RPMI7951 (cell line): Measurements from ENCODE around the gene ENTHD1. TPM values are rescaled to one million over a fixed set of nuclear protein-coding genes. Genes with fewer than 3 reads are reported as not detected.
"Not testable (repeated sequence)": the region's sequence is repeated elsewhere in the genome, so short reads cannot be mapped to it uniquely, and the experiment has no call there.

Source experiments
- DNase-seq: peaks from one replicate; pipeline ENCODE4 v3.0.0-alpha.2; 2012; ENCODE audit warnings: low read depth
- total RNA-seq: library from RNA; depleted of rRNA; stranded (reverse); fragments of >200 nt; shearing (Covaris generic); gene quantifications from 2 replicates; pipeline ENCODE4 v1.2.3, GENCODE V29; 2014

ENTHD1 gene
- total RNA-seq, 1 experiment from 2014 or later, result not detected

- no peak for DNase-seq
Measured at GRCh38 chr22:39898997-39899396, 5.4 kb upstream of the ENTHD1 start.

DNA sequence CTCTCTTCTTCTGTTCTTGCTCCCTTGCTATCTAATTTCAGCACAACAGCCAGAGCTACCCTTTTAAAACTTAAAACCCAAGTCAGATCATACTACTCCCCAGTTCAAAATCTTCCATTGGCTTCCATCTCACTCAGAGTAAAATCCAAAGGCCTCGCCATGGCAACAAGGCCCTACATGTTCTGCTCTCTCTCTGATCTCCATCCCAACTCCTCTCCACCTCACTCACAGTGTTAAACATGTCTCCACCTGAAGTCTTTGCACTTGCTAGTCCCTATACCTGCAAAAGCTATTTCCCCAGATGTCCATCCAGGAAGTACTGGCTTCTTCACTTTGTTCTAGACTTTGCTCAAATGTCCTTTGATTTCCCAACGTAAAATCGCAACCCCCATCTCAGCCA, 4.3 kb upstream of the ENTHD1 start:
- no peak for DNase-seq

GRCh38 chr22:39896313-39896996, 2.9 kb upstream of the ENTHD1 start:
- DNase-seq, result no peak

DNA sequence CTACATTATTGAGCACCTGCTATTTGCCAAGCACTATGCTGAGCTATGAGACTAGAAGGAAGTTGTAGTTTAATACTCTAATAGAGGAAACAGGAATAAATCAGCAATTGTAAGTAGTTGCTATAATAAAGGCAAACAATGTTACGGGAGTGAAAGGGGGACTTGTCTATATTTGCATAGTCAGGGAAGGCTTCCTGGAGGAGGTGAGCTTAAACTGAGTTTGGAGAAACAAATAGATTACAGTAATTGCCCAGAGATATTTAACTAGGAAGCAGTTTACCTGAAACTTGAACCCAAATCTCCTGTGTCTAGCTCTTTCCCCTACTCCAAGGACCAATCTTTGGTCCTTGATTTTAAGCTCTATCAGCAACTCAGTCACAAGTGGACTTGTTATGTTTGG, 2.1 kb upstream of the ENTHD1 start:
- no peak for DNase-seq

DNA sequence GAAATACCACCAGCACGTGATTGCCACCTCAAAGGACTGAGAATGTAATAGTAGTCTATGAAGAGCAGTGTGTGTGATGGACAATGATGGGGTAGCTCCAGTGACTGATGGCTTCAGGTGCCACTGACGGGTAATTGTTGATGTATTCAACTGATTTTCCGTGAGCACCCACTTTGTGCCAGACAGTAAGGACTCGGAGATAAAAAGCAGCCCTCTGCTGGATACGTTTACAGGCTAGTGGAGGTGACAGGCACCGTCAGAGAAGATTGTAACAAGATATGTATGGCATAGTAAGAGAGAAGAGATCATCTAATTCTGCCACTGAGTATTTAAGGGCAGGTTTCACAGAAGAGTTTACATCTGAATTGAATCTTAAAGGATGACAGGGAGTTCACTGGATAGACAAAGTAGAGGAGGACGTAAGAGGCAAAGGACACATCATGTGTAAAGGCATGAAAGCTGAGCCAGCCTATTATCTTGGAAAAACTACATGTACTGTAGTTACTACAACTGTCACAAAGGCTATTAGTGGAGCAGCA, 1.1 kb upstream of the ENTHD1 start:
- no peak for DNase-seq

GRCh38 chr22:39889924-39890323, 3.6 kb downstream of the ENTHD1 start:
- not testable (repeated sequence) for DNase-seq

DNA sequence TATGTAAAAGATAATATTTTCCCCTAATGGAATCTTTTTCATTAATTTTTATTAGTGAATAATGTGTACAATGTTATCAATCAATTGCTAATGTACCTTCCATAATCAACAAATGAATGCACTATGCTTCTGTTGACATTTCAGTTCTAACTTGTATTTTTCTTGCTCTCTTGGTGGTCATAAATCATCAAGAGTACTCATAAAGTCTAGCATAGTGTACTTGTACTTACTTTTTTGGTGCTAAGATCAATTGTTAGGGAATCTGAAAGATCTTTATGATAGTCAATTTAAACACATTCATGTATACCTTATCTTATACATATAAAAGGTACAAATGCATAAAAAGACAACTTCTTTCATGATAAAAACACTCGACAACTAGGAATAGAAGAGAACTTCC, 10.5 kb downstream of the ENTHD1 start:
- DNase-seq, result no peak

GRCh38 chr22:39880722-39881121, 12.8 kb downstream of the ENTHD1 start:
- DNase-seq, result no peak

DNA sequence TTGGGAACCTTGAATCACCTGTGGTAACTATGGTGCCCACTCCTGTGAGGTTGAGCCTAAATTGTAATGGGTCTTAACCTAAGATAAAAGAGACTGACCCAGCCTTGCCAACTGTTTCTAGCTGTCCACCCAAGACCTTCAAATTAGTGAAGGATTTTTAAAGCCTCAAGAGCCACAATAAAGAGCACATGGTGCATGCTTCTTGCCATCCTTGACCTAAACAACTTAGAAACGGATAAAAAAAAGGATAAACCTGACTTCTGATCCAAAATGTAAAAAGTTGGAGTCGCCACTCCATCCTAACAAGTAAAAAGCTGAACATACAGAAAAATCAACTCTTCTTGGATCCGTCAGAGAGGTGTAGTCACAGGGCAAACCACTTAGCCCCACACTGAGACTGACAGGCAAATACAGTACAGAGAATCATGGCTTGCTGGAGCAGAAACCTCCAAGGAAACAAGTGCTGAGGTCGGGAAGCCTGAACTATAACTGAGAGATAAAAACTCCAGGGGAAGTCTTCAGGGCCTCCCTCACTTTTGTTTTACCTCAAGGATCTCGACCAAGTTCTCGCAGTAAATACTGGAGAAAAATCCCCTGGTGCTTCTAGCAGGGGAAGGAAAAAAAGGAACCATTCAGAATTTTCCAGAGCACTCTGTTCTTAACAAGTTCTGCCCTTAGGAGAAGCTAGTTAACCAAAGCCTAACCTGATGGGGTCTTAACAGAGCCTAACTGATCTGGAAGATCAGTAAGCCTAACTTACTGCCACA, 16.3 kb downstream of the ENTHD1 start:
- DNase-seq, result no peak

DNA sequence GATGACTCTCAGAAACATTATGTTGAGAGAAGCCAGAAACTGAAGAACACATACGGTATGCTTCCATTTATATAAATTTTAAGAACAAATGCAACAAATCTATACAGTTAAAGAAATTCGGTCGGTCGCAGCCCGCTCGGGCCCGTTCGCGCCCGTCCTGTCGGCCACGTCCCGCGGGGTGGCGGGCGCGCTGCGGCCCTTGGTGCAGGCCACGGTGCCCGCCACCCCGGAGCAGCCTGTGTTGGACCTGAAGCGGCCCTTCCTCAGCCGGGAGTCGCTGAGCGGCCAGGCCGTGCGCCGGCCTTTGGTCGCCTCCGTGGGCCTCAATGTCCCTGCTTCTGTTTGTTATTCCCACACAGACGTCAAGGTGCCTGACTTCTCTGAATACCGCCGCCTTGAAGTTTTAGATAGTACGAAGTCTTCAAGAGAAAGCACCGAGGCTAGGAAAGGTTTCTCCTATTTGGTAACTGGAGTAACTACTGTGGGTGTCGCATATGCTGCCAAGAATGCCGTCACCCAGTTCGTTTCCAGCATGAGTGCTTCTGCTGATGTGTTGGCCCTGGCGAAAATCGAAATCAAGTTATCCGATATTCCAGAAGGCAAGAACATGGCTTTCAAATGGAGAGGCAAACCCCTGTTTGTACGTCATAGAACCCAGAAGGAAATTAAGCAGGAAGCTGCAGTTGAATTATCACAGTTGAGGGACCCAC, 18.2 kb downstream of the ENTHD1 start:
- not testable (repeated sequence) for DNase-seq

DNA sequence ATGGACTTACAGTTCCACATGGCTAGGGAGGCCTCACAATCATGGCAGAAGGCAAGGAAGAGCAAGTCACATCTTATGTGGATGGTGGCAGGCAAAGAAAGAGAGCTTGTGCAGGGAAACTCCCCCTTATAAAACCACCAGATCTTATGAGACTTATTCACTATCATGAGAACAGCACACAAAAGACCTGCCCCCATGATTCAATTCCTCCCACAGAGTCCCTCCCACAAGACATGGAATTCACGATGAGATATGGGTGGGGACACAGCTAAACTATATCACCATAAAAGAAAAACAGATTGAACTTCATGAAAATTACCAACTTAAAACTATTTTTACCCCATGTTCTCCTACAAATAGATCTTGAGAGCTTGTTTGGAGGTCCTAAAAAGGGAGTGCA, 19.6 kb downstream of the ENTHD1 start:
- no peak for DNase-seq

GRCh38 chr22:39872548-39872947, 21.0 kb downstream of the ENTHD1 start:
- no peak for DNase-seq

- no peak for DNase-seq
Measured at GRCh38 chr22:39871008-39871798, 22.4 kb downstream of the ENTHD1 start.

DNA sequence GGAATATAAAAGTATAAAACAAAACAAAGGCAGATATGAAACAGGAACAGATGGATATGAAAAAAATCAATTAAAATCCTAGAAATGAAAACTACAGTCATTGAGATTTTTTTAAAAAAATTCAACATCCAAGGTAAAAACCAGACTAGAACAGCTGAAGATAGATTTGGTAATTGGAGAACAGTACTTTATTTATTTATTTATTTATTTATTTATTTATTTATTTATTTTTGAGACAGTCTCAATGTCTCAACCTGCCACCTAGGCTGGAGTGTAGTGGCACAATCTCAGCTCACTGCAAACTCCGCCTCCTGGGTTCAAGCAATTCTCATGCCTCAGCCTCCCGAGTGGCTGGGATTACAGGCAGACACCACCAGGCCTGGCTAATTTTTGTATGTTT, 23.8 kb downstream of the ENTHD1 start:
- not testable (repeated sequence) for DNase-seq

- no peak for DNase-seq
Measured at GRCh38 chr22:39868741-39869140, 24.8 kb downstream of the ENTHD1 start.

- no peak for DNase-seq
Measured at GRCh38 chr22:39859903-39860588, 33.5 kb downstream of the ENTHD1 start.

- no peak for DNase-seq
Measured at GRCh38 chr22:39856588-39856987, 37.0 kb downstream of the ENTHD1 start.

- no peak for DNase-seq
Measured at GRCh38 chr22:39852799-39853198, 40.8 kb downstream of the ENTHD1 start.

- no peak for DNase-seq
Measured at GRCh38 chr22:39851606-39852315, 41.8 kb downstream of the ENTHD1 start.

GRCh38 chr22:39847477-39847876, 46.1 kb downstream of the ENTHD1 start:
- no peak for DNase-seq
